NCI-H128 (cell line): Measurements from ENCODE around the gene LASP1.
"Not testable (repeated sequence)": the region's sequence is repeated elsewhere in the genome, so short reads cannot be mapped to it uniquely, and the experiment has no call there.

Experiments
- DNase-seq: peaks from one replicate; lab custom pipeline; 2025; ENCODE audit not compliant: unreplicated experiment; lab: John Stamatoyannopoulos, UW

The LASP1 gene

DNA sequence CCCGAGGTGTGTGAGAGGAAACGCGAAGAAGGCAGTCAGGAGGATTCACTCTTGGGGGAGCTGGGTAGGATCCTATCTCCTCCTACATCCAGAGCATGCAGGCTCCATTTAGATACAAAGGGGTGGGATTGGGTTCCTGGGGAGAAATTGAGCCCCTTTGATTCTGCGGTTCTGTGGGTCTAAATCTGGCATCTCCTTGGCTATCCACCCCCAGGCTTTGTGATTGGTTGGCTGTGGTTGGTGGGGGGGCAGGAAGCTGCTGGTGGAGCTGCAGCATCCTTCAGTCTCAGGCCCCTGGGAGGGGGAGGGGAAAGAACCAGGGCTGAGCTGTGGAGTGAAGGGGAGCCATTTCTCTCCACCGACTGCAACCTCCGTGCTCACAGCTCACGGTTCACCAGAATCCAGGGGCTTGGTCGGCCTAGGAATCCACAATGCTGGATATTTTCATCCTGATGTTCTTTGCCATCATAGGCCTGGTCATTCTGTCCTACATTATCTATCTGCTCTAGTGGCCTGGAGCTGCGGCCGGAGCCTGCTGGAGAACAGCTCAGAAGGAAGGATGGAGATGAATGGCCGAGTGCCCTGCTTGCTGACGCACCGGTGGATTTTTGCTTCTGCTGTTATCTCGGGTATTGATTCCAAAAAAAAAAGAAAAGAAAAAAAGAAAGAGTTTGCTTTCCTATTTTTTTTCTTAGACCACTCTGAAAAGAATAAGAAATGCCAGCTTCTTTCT is 55.6 kb downstream of the LASP1 start, which contains the start of gene LASP1NB:
Gene LASP1NB, plus strand, starts transcription at position 352 of the 733 bp plus-strand sequence.
- no peak for DNase-seq

DNA sequence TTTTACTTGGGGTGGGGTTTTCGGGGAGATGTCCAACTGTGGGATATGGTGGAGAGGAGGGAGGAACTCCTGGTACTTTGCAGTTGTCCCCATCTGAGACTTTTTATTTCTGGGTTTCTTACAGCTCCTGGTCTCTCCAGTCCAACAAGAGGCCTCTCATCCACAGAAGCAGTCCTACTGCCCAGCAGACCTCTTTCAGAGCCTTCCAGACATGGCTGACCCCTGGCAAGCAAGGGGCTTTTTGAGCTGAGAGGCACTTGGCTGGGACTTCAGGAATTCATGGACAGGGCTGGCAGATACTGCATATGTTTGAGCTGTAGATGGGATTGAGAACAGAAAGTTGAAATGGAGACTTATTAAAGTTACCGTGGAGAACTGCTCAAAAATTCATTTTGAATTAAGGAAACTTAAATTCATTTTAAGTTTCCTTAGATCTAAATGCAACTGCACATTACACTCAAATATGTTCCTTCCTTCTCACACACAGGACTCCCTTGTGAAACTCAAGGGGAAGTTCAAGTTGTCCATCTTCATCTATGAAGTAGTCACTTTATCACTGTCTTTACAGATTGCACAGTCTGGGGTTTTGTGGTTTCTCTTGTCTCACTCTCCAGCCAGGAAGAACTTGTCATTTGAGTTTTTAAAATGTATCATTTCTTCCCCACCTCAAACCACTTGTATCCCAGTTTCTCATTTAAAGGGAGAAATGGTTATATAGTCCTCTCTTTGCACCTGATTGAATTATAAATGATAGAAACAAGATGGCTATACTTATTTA is 56.6 kb downstream of the LASP1 start:
- no peak for DNase-seq

- DNase-seq, result not testable (repeated sequence)
Observed at GRCh38 chr17:38930782-38931181, 60.9 kb downstream of the LASP1 start.

DNA sequence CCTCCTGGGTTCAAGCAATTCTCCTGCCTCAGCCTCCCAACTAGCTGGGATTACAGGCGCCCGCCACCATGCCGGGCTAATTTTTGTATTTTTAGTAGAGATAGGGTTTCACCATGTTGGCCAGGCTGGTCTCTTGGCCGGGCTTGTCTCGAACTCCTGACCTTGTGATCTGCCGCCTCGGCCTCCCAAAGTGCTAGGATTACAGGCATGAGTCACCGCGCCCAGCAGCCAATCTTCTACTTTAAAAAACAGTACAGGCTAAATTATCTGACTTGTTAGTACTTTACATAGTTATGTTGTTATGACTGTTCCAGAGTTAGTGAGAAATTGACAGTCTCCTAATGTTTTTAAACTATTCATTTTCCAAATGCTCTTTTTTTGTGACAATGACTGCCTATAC is 64.1 kb downstream of the LASP1 start:
- not testable (repeated sequence) for DNase-seq

GRCh38 chr17:38939987-38940386 is 70.1 kb downstream of the LASP1 start:
- no peak for DNase-seq

GRCh38 chr17:38940404-38940803 is 70.5 kb downstream of the LASP1 start:
- DNase-seq, result no peak

GRCh38 chr17:38942696-38943334 is 73.0 kb downstream of the LASP1 start:
- no peak for DNase-seq

- no peak for DNase-seq
Observed at GRCh38 chr17:38943607-38944006, 73.7 kb downstream of the LASP1 start.

DNA sequence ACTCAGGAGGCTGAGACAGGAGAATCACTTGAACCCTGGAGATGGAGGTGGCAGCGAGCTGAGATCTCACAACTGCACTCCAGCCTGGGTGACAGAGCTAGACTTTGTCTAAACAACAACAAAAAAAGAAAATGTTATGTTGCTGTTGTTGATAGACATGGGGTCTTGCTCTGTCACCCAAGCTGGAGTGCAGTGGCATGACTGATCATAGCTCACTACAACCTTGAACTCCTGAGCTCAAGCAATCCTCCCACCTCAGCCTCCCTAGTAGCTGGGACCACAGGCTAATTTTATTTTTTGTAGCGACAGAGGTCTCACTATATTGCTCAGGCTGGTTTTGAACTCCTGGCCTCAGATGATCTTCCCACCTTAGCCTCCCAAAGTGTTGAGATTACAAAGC is 77.3 kb downstream of the LASP1 start:
- DNase-seq, result no peak

GRCh38 chr17:38953800-38954199 is 83.9 kb downstream of the LASP1 start:
- DNase-seq, result not testable (repeated sequence)

- no peak for DNase-seq
Observed at GRCh38 chr17:38958326-38958725, 88.5 kb downstream of the LASP1 start.

DNA sequence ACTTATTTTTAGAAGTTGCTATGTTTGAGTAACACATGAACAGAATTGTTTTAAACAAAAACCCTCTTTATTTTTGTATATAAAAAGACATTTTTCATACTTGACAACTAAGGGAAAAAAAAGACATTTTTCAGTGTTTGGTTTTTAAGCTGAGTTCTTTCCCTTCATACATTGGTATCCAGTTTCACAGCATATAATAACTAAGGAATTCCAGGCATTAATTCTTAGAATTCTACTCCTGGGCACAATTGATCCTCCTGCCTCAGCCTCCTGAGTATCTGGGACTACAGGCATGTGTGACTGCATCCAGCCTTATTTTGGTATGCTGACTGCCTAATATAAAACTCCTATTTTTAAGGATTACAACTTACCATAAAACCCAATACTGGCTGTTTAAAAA is 88.9 kb downstream of the LASP1 start:
- no peak for DNase-seq

DNA sequence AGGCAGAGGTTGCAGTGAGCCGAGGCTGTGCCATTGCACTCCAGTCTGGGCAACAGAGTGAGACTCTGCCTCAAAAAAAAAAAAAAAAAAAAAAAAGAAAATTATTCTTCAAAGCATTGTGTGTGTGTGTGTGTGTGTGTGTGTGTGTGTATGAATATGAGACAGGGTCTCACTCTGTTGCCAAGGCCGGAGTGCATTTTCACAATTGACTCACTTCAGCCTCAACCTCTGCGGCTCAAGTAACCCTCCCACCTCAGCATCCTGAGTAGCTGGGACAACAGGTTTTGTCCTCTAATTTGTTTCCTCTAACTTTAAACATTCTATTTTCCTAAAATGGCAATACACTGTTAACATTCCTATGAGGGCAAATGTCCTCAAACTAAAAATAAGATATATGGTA is 89.7 kb downstream of the LASP1 start:
- no peak for DNase-seq

GRCh38 chr17:38960402-38960801 is 90.5 kb downstream of the LASP1 start:
- DNase-seq, result no peak

GRCh38 chr17:38961413-38961812 is 91.6 kb downstream of the LASP1 start:
- DNase-seq, result no peak

DNA sequence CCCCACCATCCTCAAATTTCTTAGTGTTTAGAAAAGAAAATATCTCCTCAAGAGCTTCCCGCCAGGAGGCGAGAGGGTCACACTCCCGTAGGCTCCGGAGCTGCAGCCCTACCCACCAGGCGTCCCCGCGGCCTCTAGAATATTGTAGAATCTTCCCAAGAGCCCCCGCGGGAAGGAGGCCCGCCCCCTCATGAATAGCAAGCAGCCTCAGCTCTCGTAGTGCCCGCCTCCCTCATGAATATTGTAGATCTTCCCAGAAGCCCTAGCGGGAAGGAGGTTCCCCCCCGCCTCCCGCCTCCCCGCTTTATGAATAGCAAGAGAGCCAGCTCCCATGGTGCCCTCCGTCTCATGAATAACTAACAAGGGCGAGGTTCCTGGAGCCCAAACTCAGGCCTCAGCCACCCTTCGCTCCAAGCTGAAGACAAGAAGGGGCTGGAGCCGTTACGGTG is 97.5 kb downstream of the LASP1 start, which contains the start of gene FBXO47:
Gene FBXO47, minus strand, starts transcription at position 114 of the 449 bp plus-strand sequence. CDS start 4,378 bp downstream, outside the sequence.
- DNase-seq, result no peak

GRCh38 chr17:38969281-38969680 is 99.4 kb downstream of the LASP1 start:
- DNase-seq, result no peak

DNA sequence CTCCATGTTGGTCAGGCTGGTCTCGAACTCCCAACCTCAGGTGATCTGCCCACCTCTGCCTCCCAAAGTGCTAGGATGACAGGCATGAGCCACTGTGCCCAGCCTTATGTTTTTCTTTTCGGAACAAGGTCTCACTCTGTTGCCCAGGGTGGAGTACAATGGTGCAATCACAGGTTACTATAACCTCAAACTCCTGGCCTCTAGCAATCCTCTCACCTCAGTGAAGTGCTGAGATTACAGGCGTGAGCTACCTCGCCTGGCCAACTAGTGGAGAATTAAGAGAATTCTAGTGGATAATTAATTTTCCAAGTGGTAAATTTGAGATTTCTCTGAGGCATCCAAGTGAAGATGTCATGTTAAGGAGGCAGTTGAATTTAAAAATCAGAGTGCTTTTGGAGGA is 100.3 kb downstream of the LASP1 start:
- DNase-seq, result no peak

DNA sequence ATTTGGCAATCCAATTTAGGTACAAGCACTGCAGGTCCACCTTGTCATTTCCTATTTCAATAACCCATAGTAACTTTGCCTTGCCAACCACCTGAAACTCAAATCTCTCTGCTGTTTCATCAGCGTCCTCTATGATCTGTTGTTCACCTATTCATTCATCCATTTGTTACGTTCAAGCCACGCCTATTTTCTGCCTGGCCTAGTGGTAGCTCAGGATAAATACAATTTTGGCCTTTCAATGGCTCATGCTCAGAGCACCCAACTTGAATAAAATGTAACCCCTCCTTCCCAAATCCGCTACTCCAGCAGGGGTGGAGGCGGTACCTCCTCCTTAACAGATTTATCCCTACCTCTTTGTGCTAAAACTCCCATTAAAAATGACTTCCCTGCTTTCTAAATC is 100.9 kb downstream of the LASP1 start:
- DNase-seq, result no peak
